GOT3 (cell line): ENCODE measurements around the gene TTLL11.

Experiments
- DNase-seq: peaks from one replicate; lab custom pipeline; 2025; ENCODE audit warnings: mixed read lengths; lab: John Stamatoyannopoulos, UW

The TTLL11 gene

DNA sequence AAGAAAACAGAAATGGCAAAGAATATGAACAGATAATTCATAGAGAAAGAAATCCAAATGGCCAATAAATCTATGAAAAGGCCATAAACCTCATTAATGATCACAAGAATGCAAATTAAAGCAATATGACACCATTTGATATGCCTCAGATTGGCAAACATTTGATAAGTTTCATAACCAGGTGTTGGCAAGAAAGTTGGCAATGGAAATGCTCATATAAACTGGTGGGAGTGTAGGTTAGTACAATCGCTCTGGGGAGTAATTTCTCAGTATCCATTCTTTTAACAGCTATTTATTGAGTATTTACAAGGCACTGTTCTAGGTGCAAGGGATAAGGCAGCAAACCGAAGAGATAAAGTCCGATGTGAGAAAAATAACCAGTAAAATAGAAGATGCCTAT lies 154.5 kb downstream of the TTLL11 start:
- no peak for DNase-seq

DNA sequence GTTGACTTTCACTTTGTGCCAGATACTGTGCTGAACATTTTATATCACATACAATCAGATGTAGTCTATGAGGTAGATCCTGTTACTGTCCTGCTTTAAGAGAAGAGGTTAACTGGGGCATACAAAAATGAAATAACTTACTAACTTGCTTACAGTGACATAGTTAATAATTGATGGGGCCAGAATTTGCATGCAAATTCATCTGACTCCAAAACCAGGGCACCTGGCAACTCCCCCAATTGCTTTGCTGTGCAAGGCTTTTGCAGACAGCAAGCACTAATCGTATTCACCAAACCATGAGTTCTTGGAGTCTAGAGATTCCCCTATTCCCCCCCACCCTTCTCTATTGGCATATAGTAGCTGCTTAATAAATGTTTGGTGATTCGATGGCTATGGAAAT lies 155.9 kb downstream of the TTLL11 start:
- DNase-seq, result no peak

DNA sequence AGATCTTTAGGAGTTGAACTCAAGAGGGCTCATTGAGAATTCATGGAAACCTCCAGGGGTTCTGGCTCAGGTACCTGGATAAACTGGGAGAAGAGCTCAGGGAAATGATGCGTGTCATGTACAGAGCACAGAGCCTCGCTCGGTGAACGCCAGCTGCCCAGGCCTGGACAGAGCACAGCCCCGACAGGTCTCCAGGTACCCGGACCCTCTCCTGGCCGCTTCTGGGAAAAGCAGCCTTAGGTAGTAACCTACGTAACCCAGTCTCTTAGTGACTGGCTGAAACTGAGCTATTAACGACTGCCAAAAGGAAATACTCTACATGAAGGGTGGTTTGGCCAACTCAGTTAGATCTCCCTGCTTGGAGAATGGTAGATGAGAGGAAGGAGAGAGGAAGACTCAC lies 157.4 kb downstream of the TTLL11 start:
- no peak for DNase-seq

DNA sequence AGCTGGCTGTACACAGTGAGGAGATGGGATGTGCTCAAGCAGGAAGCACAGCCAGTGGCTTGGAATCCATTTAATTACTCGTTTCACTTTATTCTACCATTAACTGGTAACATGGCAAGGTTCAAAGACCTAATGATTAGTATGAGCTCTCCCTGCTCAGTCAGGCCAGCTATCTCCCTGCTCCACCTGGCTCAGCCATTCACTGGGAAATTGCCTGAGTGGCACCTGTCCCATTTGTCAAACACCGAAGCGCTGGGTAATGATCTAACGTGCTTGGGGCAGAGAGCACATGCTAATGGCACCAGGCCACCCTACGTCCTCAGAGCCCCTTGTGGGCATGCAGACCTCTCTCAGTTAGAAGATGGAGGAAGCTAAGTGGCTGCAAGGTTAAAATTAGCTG lies 162.2 kb downstream of the TTLL11 start:
- no peak for DNase-seq

DNA sequence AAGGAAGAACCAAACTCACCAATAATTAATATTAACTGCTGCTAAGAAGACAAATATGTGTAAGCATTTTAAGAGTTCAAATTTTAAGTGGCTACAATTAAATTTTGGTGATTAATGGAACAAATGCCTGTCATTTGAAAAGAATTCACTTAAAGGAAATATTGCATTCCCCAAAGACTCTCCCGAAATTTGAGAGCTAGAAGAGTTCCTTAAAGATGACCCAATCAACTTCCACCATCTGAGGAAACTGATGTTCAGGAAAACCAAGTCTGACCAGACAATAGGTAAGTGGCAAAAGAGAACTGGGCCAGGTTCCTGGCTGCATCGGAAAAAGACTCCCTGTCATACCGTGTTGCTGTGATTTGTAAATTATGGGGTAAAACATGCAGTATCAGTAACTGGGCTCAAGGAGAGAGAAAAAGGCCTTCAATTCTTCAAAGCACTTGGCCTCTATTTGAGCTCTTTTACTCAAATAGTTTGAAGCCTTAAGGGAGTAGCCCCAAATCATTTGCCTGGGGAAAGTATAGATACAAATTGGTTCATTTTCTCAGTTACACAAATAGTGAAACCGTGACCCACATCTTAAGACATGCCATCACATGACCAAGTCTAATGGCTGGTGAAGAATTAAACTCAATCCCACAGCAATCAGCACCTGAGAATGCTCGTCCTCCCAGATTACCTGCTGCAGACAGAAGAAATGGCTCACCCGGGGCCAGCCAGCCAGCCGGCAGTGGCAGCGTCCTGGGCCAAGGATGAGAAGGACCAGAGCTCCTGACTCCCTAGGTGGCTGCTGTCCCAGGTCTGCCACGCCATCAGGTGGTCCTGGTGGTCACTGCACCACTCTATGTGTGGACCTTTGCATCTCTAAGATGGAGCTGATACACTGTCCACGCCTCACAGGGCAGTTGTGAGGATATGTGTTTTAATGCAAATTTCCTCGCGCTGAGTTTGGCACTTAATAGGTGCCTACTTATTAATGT lies 162.9 kb downstream of the TTLL11 start:
- no peak for DNase-seq

DNA sequence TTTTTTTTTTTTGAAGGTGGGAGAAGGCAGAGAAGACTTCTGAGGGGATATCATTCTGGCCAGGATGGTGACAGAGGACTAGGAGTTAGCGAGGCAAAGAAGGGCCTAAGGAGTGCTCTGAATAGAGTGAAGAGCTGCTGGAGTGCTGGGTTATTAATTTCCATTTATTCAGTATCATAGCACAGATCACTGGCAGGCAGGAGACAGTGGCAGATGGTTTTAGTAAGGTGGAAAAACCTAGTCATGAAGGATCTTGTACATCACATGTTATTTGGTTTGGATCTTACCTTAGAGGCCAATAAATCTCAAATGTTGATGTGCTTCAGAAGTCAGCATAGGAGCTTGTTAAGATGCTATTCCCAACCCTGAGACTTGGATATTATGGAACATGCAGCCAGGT lies 165.5 kb downstream of the TTLL11 start:
- DNase-seq, result no peak

DNA sequence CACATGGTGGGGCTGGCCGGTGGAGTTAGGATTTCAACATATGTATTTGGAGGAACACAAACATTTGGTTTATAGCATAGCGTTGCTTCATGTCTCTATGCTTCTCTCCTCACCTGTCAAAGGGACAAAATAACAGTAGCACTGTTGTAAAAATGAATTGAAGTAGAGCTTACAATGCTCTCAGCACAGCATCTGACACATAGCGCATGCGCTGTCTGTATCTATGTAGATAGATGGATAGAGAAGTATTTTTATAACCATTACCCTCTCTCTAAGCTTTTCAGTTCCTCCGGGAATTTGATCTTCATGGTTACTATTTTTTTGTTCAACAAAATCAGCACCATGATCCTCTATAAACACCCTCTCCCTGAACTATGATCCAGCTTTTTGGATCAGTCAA lies 166.0 kb downstream of the TTLL11 start:
- no peak for DNase-seq

DNA sequence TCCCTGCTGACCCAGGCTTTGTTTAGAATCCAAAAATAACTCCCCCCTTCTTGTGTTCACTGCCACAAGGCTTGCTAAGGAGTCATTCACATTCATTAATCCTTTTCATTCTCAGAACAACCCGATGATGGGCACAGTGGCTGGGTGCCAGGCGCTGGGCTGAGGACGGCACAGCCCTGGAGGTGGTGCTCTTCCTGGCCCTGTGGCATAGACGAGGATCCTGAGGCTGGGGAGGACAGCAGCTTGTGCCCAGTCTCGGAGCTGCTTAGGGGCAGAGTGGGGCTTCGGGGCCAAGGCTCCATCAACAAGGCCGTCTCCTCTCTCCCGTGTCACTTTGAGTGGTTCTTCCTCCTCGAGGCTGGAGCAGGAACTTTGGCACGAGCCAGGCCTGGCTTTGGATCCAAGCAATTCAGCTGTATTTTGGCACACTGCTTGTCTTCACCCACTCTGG lies 166.7 kb downstream of the TTLL11 start:
- no peak for DNase-seq

DNA sequence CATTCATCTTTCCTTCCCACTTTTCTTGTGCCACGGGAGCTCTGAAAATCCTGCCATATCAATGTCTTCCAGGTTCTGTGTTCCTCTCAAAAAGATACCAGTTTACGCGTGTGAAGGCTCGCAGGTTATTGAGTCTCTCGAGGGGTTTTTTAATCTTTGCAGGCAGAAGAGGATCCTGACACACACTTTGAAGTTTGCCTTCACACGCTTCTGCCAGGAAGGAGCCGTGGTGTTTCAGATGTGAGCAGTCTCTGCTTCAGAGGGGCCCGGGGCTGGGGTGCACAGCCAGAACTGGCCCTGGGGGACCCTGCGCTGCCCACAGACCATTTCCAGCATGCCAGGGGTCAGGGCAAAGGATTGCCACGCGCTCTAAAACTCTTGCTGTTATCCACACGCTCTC lies 167.2 kb downstream of the TTLL11 start:
- no peak for DNase-seq

DNA sequence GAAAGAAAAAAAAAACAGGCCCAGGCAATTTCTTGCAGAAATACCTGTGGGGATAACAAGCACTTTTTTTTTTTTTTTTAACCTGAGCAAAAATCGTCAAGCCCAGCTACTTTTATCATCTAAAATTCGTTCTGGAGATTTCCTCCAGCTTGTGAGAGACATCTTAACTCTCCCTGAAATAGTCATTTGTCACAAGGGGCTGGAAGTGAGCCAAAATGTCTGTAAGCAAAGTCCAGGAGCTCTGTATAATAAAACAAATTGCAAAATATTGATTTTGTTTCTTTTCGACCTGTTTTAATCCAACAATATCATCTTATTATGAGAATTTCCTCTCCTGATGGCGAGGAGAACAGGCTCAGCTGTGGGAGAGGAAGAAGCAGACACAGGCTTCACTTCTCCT lies 168.4 kb downstream of the TTLL11 start:
- no peak for DNase-seq

DNA sequence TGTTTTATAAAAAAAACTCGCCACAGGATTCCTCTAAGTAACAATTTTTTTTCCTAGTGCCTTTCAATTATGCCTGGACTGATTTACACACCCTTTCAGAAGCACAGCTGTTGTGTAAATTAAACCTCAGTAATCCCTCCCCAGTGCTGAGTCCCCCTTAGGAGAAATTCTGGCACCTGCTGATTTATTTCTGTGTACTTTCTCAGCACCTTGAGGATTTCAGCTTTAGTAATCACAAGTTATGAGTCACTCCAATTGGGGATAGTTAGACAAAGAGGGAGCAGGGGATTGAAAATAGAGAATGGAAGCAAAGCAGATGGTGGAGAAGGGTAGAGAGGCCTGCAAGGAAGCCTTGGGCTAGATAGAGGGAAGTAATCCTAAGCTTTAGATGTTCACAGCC lies 171.7 kb downstream of the TTLL11 start:
- DNase-seq, result no peak

DNA sequence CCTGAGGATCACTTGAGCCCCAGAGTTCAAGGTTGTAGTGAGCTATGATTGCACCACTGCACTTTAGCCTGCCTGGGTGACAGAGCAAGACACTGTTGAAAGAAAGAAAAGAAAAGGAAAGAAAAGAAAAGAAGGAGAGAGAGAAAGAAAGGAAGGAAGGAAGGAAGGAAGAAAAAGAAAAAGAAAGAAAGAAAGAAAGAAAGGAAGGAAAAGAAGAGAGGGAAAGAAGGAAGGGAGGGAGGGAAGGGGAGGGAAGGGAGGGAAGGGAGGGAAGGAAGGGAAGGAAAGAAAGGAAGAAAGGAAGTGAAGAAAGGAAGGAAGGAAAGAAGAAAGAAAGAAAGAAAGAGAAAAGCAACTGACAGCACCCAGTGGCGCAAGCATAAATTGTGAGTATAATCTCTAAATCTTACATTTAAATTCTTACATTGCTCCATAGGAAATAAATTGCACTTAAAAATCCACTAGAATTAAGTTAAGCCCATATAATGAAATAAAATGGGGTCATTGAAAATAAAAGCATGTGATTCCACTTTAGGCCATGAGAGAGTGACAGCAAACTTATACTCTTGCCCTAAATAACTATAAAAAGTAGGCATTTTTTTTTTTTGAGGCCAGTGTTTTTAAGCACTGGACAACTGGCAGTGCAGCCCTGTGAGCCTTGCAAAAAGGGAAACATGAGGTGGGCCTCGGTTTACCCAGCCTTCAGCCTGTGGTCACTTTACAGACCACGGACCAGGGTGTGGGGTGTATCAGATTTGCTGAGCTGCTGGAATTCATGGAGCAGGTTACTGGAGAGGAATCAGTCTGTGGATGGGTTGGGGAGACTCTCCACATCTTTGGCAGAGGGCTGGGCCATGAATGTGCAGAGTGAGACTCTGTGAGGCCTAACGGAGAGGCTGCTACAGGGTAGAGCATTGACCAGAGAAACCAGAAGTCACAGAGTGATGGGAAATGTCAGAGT lies 175.5 kb downstream of the TTLL11 start:
- no peak for DNase-seq

DNA sequence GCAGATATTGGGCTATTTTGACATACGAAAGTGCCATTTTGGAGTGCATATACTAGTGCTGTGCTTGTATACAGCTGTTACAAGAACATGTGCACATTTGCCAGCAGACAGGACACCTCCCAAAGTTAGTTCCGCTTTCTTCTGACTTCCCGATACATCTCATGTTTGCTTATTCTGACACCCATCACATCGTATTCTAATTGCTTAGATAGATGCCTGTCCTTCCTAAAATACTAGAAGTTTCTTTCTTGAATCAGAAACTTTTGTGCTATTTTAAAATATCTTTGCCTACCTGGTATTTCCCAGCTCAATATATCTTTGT lies 177.8 kb downstream of the TTLL11 start:
- DNase-seq, result no peak

DNA sequence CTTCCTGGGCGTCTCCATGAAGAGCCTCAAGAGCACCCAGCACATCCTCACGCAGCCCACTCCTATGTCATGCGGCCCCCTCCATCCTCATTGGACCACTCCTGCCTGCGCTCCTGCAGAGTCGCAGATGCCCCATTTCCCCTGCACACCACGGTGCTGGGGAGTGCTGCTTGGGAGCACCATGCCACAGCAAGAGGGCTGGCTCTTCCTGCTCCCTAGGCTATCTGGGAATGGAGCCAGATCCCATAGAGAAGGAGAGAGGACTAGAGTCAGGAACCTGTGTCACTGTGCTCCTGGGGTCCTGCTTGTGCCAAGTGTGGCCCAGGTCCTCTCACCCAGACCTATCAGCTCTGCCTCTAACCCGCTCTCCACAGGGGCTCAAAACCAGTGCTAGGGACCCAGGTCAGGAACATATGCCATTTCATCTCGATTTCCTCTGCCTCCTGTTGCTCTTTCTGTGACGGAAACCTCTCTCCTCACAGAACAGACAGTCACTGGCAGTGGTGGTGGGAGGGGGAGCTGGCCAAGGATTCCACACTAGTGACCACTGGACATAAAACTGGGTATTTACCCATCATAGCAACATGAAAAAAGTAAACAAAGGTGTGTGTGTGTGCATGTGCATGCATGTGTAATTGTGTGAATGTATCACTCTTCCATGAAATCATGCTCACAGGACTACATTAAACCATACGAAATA lies 178.4 kb downstream of the TTLL11 start:
- no peak for DNase-seq

DNA sequence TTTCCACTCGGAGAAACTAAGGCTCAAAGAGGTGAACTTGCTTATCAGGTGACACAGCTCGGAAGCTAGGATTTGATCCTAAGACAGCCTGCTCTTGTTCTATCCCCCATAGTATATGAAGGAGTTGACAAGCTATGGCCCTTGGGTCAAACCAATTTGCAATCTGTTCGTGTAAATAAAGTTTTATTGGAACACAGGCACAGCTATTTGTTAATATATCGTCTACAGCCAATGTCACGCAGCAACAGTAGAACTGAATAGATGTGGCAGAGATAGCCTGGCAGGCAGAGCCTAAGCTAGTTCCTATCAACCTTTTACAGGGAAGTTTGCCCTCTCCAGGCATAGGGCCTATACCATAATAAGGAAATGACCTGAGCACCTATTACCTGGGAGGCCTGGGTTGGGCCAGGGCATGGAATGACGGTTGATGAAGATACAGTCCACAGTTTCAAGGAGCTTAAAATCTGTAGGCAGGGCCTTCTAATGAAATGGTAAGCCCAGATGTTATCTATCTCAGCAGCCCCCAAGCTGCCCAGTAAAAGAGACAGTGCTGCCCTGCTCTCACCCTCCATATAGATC lies 179.0 kb downstream of the TTLL11 start:
- no peak for DNase-seq

DNA sequence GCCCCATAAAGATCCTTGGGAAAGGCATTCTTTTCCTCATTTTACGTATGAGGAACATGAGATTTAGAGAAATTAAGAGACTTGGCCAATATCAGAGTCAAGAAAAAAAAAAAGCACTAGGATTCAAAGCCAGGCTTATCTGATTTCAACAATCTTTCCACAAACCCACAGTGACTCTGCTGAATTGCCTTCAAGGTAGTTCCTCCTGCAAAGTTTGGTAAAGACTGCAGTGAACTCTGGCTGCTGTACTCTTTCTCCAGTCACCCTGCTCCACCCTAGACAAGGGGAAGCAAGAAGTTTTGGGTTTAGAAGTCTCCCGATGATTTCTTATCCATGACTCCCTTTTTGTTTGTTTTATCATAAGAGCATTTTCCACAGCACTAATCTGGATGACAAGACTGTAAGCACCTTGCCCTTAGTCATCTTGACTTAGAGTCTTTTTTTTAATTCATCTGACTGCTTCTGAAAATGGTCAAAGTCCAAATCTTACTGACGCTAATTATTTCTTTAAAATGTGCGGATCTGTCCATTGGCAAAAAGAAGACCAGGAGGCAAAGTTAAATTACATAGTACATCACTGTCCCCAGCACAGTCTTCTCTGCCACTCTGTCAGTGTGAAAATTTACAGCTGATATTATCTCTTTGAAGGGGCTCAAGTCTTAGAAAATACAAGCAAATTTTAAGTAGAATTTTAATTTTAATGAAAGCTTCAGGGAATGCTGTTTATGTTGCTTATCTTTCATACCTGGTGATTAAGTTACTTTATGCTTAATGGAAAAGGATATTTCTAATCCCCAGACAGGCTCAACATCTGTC lies 180.1 kb downstream of the TTLL11 start:
- DNase-seq, result no peak

DNA sequence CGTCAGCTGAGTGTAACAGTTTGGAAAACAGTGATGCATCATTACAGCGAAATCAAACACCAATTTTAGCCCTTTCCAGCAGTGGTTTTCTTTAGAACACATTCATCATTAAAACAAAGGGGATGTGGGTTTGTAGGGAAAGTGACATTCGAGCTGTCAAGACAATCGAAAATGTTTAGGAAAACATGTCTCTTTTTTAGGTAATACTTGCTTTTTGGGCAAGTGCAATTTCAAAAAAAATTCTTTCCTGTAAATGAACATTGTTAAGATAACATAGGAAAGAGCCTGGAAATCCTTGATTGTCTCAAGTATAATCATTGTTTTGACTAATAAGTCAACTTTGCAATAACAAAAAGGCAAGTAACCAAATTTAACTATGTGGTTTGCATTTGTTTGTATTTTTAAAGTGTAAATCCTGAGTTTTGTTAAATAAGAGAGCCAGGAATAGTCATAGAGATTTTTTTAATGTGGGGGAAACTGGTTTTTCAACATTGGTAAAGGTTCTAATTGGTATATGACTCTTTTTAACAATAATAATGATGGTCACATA lies 182.5 kb downstream of the TTLL11 start:
- no peak for DNase-seq

DNA sequence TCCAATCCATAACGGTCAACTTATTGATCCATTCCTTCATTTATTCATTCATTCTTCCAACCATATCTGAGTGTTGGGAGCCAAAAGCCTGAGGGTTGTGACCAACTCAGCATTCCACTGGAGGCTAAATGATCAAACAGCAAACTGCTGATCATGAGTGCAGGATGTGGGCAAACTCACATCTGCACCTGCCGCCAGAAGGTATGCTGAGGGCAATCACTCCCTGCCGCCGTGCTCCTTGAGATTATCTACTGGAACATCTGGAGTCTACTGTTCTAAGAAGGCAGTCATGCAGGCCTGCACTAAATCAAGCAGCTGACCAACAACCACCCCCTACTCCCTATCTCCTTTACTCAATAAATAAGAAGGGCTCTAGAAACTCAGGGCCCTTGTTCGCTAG lies 184.0 kb downstream of the TTLL11 start:
- DNase-seq, result no peak

DNA sequence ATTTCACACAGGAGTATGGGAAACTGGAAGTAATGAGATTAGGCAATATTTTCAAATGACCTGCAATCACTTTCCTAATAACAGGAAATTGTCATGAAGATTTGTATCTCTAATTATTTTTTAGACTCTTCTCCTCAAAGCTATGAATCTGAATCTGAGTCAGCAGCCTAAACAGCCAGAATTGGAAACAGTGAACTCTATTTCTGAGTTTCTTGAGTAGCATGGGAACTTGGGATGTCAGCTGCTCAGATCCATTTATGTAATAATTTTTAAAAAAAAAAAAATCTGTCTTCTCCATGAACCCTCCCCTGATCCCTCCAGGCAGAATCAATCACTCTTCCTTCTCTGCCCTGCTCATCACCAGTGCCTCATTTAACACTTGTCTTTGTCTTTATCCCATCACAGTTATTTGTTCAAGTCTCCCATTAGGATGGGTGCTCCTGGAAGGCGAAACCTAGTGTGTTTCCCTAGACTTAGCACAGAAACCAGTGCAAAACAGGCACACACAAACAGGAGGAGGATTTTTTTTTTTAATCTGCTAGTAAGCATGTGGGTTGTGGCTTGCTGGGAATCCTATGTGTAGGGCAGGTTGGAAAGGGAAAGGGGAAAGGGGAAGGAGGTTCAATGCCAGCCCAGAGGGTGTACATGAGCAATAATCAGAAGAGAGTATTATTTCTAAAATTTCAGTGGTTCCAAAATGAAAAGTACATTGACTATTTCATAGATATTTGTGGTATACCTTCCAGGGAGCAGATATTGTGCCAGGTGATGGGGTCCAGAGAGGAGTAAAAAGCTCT lies 186.8 kb downstream of the TTLL11 start:
- no peak for DNase-seq
